Measurements from ENCODE around the gene SAPCD2. TPM values are rescaled to one million over a fixed set of nuclear protein-coding genes. Genes with fewer than 3 reads are reported as not detected.
A peak's percentile ranks its signal among the peaks of the same experiment; 100 is the strongest.

The SAPCD2 gene
- total and polyA plus RNA-seq, 2 of the 8 experiments (the other 6 are each of a cell fraction or from before 2014, with no cell fraction given) = 12.7 to 32.1 TPM

- Histone ChIP-seq H2AK5ac (ENCODE audit: low read depth, low read length) (no peak overlapping the region), H3K9me3 (ENCODE audit: insufficient read depth in 2 of 2, low read depth in 1 of 2, low read length in 1 of 2) (no peaks in the 10 kb centered on the region), H3K4me1 (replicated peaks in 1 of 4; ENCODE audit: control insufficient read depth in 3 of 4, insufficient read depth in 4 of 4, low read length in 3 of 4) (peaks cover 0 to 10% (median 4%) of the 10 kb centered on the region in 4 experiments; a peak in 4 of 7 replicates), H3K56ac (replicated peaks; ENCODE audit: insufficient read length, low read depth, low read length) (no peak overlapping the region), H3K36me3 (ENCODE audit: control insufficient read depth in 2 of 4, insufficient read depth in 4 of 4, low read length in 3 of 4) (no peaks in the 10 kb centered on the region; a peak in 1 of 8 replicates), H2BK120ac (replicated peaks; ENCODE audit: low read depth, low read length) (no peak overlapping the region), H3K9ac (replicated peaks in 1 of 4; ENCODE audit: extremely low read depth in 1 of 4, low read depth in 3 of 4, low read length in 3 of 4) (peak overlapping the region; percentile 28 to 54 (median 42); a peak in 4 of 7 replicates), H4K5ac (ENCODE audit: insufficient read length, low read depth, low read length) (peak overlapping the region; percentile 10), H3K79me1 (ENCODE audit: low read depth, low read length) (no peaks in the 10 kb centered on the region), H3K4me2 (ENCODE audit: insufficient read depth in 1 of 2, low read depth in 2 of 2, low read length in 2 of 2) (peak overlapping the region; percentile 83 to 94), H3K14ac (ENCODE audit: insufficient read length) (no peak overlapping the region), H2BK20ac (ENCODE audit: low read length) (no peak overlapping the region), H4K20me1 (replicated peaks in 1 of 2; ENCODE audit: control insufficient read depth in 1 of 2, insufficient read depth in 2 of 2, low read length in 2 of 2) (no peaks in the 10 kb centered on the region), H3K23ac (ENCODE audit: insufficient read length) (no peak overlapping the region), H2AFZ (ENCODE audit: low read length) (no peak overlapping the region; the same call in 1 of the 2 replicates), H3K4ac (replicated peaks; ENCODE audit: insufficient read length, low read depth, low read length) (no peak overlapping the region), H3K27ac (ENCODE audit: low read depth, low read length) (no peak overlapping the region), H2BK12ac (ENCODE audit: low read depth, low read length) (no peak overlapping the region), H3K4me3 (ENCODE audit: extremely low read depth in 1 of 4, insufficient read depth in 2 of 4, low read depth in 3 of 4, low read length in 4 of 4) (peak overlapping the region; percentile 55 to 81 (median 71)), H4K8ac (ENCODE audit: extremely low read depth, insufficient read depth, low read length) (peak overlapping the region; percentile 87; the same call in 1 of the 2 replicates), H4K91ac (replicated peaks; ENCODE audit: insufficient read length, low read length) (peak overlapping the region; percentile 18), H3K27me3 (replicated peaks in 1 of 4; ENCODE audit: control insufficient read depth in 3 of 4, extremely low read depth in 1 of 4, insufficient read depth in 3 of 4, low read length in 3 of 4) (peaks cover 0 to 11% (median 3%) of the 10 kb centered on the region in 4 experiments; a peak in 5 of 7 replicates), H3K23me2 (ENCODE audit: low read depth, low read length) (peaks cover 12% of the 10 kb centered on the region; the same call in 1 of the 2 replicates), H3K18ac (ENCODE audit: extremely low read depth, low read length) (peak overlapping the region; percentile 48; the same call in 1 of the 2 replicates), H2BK5ac (ENCODE audit: low read depth, low read length) (0 out of 2 replicates have a peak overlapping the region, but pooled peaks have one; percentile 60), H2BK15ac (ENCODE audit: low read length) (no peak overlapping the region), H3K79me2 (ENCODE audit: control insufficient read depth in 1 of 2, insufficient read depth in 2 of 2, low read length in 2 of 2) (no peaks in the 10 kb centered on the region)
- FAIRE-seq (no peak), DNase-seq (ENCODE audit: low read depth in 1 of 2, low spot score in 2 of 2) (no peak)
- 11% methylated on average over 22 of the region's 22 CpGs; no CpG with 5 or more reads in 1 of the 2 experiments for WGBS, 2 experiments (ENCODE audit: extremely low coverage in 1 of 2, insufficient coverage in 1 of 2, insufficient read length in 1 of 2, insufficient replicate concordance in 2 of 2, low coverage in 1 of 2, low lambda C conversion rate in 2 of 2, missing lambda C conversion rate in 1 of 2)
- ChIA-PET CTCF (ENCODE audit: partially characterized antibody) (interaction anchor here (0.6 to 7.8 kb wide), 7 partner anchors 20 to 149 kb away, joined by 3 to 80 read pairs (median 4); partner anchors contain the start of gene SAPCD2), POLR2A (ENCODE audit: partially characterized antibody) (interaction anchor here (0.6 to 1.4 kb wide), 7 partner anchors 9 to 311 kb away, joined by 3 to 9 read pairs (median 3); partner anchors contain the start of gene UAP1L1)
- no peak for TF ChIP-seq CTCF (IDR thresholded peaks at IDR 0.05; ENCODE audit: control extremely low read depth in 1 of 3, insufficient read depth in 1 of 3, low read depth in 1 of 3, low read length in 3 of 3)
- no peak for TF ChIP-seq ASH2L (IDR thresholded peaks at IDR 0.05; ENCODE audit: low read length)
- TF ChIP-seq TCF12 (IDR thresholded peaks at IDR 0.05; ENCODE audit: low read depth, low read length) = no peak
- TF ChIP-seq NANOG (IDR thresholded peaks at IDR 0.05; ENCODE audit: insufficient read depth, low read depth, low read length, poor library complexity, severe bottlenecking) = no peak
- TF ChIP-seq ATF2 (IDR thresholded peaks at IDR 0.05; ENCODE audit: low read length) = no peak
- TF ChIP-seq SP2 (IDR thresholded peaks at IDR 0.05; ENCODE audit: low read length) = no peak
- TF ChIP-seq SP4 (IDR thresholded peaks at IDR 0.05; ENCODE audit: low read length) = no peak
- no peak for TF ChIP-seq MAX (IDR thresholded peaks at IDR 0.05)
Observed at GRCh38 chr9:137087409-137087925, 17.1 kb upstream of the SAPCD2 start.
